ENCODE data around the gene KCTD17. TPM values are rescaled to one million over a fixed set of nuclear protein-coding genes. Genes with fewer than 3 reads are reported as not detected.

Gene KCTD17
- total and polyA plus RNA-seq, 2 of the 13 experiments (the other 11 are each of a cell fraction or from before 2014, with no cell fraction given), result 5.3 to 11.7 TPM

DNA sequence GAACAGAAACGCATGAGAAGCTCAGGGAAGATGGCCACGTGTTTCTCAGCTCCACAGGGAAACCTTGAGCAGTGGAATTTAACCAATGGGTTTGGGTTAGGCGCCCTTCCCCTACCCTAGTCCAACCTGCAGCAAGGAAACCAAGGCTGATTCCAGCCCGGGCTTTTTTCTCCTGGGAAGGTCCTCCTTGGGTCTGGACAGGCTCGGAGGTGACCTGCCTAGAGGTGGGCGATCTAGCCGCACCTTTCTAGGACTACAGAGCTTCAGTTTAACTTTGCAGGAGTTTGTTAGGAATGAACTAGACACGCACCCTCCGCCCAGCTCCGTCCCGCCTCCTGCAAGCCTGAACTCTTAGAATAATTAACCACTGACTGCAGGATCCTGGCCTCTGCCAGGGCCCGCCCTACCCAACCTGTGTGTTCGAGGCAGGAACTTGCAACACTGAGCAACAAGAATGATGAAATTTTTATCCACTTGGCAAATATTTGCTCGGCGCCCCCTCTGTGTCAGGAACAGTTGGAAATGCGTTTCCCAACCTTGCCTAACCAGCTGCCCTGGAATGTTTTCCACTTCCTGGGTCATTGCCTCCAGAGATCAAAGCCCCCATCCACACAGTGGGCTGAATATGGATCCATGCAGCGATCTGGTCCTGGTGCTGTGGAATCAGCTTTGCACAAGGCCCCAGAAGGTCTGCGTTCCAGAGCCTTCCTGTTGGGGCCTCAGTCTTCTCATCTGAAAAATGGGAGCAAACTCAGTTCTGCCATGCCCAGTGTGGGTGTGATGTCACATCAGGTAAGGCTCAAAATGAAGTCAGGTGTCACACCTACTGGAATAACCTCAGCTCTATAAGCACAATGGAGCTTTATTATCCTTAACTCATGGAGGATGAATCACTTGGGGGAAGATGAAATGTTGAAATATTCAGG, 18.7 kb upstream of the KCTD17 start (continued):
- TF ChIP-seq, protein P1, sequence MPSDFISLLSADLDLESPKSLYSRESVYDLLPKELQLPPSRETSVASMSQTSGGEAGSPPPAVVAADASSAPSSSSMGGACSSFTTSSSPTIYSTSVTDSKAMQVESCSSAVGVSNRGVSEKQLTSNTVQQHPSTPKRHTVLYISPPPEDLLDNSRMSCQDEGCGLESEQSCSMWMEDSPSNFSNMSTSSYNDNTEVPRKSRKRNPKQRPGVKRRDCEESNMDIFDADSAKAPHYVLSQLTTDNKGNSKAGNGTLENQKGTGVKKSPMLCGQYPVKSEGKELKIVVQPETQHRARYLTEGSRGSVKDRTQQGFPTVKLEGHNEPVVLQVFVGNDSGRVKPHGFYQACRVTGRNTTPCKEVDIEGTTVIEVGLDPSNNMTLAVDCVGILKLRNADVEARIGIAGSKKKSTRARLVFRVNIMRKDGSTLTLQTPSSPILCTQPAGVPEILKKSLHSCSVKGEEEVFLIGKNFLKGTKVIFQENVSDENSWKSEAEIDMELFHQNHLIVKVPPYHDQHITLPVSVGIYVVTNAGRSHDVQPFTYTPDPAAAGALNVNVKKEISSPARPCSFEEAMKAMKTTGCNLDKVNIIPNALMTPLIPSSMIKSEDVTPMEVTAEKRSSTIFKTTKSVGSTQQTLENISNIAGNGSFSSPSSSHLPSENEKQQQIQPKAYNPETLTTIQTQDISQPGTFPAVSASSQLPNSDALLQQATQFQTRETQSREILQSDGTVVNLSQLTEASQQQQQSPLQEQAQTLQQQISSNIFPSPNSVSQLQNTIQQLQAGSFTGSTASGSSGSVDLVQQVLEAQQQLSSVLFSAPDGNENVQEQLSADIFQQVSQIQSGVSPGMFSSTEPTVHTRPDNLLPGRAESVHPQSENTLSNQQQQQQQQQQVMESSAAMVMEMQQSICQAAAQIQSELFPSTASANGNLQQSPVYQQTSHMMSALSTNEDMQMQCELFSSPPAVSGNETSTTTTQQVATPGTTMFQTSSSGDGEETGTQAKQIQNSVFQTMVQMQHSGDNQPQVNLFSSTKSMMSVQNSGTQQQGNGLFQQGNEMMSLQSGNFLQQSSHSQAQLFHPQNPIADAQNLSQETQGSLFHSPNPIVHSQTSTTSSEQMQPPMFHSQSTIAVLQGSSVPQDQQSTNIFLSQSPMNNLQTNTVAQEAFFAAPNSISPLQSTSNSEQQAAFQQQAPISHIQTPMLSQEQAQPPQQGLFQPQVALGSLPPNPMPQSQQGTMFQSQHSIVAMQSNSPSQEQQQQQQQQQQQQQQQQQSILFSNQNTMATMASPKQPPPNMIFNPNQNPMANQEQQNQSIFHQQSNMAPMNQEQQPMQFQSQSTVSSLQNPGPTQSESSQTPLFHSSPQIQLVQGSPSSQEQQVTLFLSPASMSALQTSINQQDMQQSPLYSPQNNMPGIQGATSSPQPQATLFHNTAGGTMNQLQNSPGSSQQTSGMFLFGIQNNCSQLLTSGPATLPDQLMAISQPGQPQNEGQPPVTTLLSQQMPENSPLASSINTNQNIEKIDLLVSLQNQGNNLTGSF (CRISPR knock-in tag; IDR thresholded peaks at IDR 0.05), result no peak
- no peak for TF ChIP-seq ATAD3A (CRISPR knock-in tag; IDR thresholded peaks at IDR 0.05)
- peak; percentile 72 for TF ChIP-seq PPARG (CRISPR knock-in tag; conservative IDR thresholded peaks at IDR 0.05)
- peak; percentile 100 for TF ChIP-seq NCOA2 (CRISPR knock-in tag; IDR thresholded peaks at IDR 0.05)
- TF ChIP-seq ISX (CRISPR knock-in tag; conservative IDR thresholded peaks at IDR 0.05), result no peak
- no peak for TF ChIP-seq ZNF33B (CRISPR knock-in tag; IDR thresholded peaks at IDR 0.05)
- TF ChIP-seq ZNF136 (CRISPR knock-in tag; IDR thresholded peaks at IDR 0.05; ENCODE audit: low read depth), result no peak; the same call in 1 of the 2 replicates
- TF ChIP-seq RFX3 (CRISPR knock-in tag; IDR thresholded peaks at IDR 0.05), result peak; percentile 52; the same call in 1 of the 2 replicates
- TF ChIP-seq, protein P2, sequence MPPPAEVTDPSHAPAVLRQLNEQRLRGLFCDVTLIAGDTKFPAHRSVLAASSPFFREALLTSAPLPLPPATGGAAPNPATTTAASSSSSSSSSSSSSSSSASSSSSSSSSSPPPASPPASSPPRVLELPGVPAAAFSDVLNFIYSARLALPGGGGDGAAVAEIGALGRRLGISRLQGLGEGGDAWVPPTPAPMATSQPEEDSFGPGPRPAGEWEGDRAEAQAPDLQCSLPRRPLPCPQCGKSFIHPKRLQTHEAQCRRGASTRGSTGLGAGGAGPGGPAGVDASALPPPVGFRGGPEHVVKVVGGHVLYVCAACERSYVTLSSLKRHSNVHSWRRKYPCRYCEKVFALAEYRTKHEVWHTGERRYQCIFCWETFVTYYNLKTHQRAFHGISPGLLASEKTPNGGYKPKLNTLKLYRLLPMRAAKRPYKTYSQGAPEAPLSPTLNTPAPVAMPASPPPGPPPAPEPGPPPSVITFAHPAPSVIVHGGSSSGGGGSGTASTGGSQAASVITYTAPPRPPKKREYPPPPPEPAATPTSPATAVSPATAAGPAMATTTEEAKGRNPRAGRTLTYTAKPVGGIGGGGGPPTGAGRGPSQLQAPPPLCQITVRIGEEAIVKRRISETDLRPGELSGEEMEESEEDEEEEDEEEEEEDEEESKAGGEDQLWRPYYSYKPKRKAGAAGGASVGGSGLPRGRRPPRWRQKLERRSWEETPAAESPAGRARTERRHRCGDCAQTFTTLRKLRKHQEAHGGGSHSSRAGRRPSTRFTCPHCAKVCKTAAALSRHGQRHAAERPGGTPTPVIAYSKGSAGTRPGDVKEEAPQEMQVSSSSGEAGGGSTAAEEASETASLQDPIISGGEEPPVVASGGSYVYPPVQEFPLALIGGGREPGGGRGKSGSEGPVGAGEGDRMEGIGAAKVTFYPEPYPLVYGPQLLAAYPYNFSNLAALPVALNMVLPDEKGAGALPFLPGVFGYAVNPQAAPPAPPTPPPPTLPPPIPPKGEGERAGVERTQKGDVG (CRISPR knock-in tag; IDR thresholded peaks at IDR 0.05; ENCODE audit: borderline replicate concordance), result peak; percentile 95
- TF ChIP-seq EP300 (IDR thresholded peaks at IDR 0.05; ENCODE audit: low read depth in 2 of 2, low read length in 2 of 2), result peak; percentile 87 to 99; a peak in 3 of 4 replicates
- TF ChIP-seq EP300 (CRISPR knock-in tag; IDR thresholded peaks at IDR 0.05; ENCODE audit: borderline replicate concordance), result peak; percentile 99
- no peak for TF ChIP-seq ZNF724P (CRISPR knock-in tag; IDR thresholded peaks at IDR 0.05; ENCODE audit: borderline replicate concordance)
- TF ChIP-seq IRX3 (CRISPR knock-in tag; IDR thresholded peaks at IDR 0.05; ENCODE audit: borderline replicate concordance, low read depth), result peak; percentile 65; the same call in 1 of the 2 replicates
- TF ChIP-seq MYNN (CRISPR knock-in tag; IDR thresholded peaks at IDR 0.05; ENCODE audit: low read depth), result 0 out of 2 replicates have a peak, but pooled peaks have one; percentile 61
- TF ChIP-seq ZBTB8A (CRISPR knock-in tag; IDR thresholded peaks at IDR 0.05; ENCODE audit: borderline replicate concordance, low read depth), result no peak
- peak; percentile 87 to 91 for TF ChIP-seq POLR2A (IDR thresholded peaks at IDR 0.05; ENCODE audit: insufficient read depth in 1 of 2, low read depth in 2 of 2, low read length in 2 of 2)
- peak; percentile 94; the same call in 1 of the 2 replicates for TF ChIP-seq SMYD3 (CRISPR knock-in tag; IDR thresholded peaks at IDR 0.05)
- TF ChIP-seq RARA (CRISPR knock-in tag; IDR thresholded peaks at IDR 0.05), result peak; percentile 95
- TF ChIP-seq RXRB (CRISPR knock-in tag; IDR thresholded peaks at IDR 0.05; ENCODE audit: borderline replicate concordance), result peak; percentile 99
- TF ChIP-seq ZSCAN25 (CRISPR knock-in tag; IDR thresholded peaks at IDR 0.05), result peak; percentile 78
